WERI-Rb-1 (cell line): Measurements from ENCODE around the gene UBXN6.
A peak's percentile ranks its signal among the peaks of the same experiment; 100 is the strongest.

Experiments used
- DNase-seq: peaks from one replicate; pipeline ENCODE4 v3.0.0-alpha.2; 2020
- H3K27ac ChIP-seq: fragments of 250-450 bp; sonication (Bioruptor Pico); 2 replicates; pipeline ENCODE4 v1.5.1; 2020; ENCODE audit warnings: mild to moderate bottlenecking, moderate library complexity
- H3K27me3 ChIP-seq: fragments of 250-450 bp; sonication (Bioruptor Pico); 2 replicates; pipeline ENCODE4 v1.5.1; 2021; ENCODE audit warnings: mild to moderate bottlenecking, low read depth, moderate library complexity; ENCODE audit not compliant: insufficient read depth, severe bottlenecking
- H3K36me3 ChIP-seq: fragments of 250-450 bp; sonication (Bioruptor Pico); 2 replicates; pipeline ENCODE4 v1.5.1; 2020; ENCODE audit warnings: mild to moderate bottlenecking, moderate library complexity
- H3K4me3 ChIP-seq: 2 replicates; pipeline ENCODE4 v1.5.1; 2011; ENCODE audit warnings: low read depth, mild to moderate bottlenecking, control low read depth, low read length
- H3K9me3 ChIP-seq: fragments of 250-450 bp; sonication (Bioruptor Pico); 2 replicates; pipeline ENCODE4 v1.5.1; 2021; ENCODE audit warnings: mild to moderate bottlenecking, moderate library complexity; ENCODE audit not compliant: severe bottlenecking
- CTCF ChIP-seq: IDR thresholded peaks from 2 replicates; pipeline ENCODE4 v1.5.1; 2011; ENCODE audit warnings: low read depth, mild to moderate bottlenecking, control low read depth, inconsistent platforms, low read length

The UBXN6 gene

DNA sequence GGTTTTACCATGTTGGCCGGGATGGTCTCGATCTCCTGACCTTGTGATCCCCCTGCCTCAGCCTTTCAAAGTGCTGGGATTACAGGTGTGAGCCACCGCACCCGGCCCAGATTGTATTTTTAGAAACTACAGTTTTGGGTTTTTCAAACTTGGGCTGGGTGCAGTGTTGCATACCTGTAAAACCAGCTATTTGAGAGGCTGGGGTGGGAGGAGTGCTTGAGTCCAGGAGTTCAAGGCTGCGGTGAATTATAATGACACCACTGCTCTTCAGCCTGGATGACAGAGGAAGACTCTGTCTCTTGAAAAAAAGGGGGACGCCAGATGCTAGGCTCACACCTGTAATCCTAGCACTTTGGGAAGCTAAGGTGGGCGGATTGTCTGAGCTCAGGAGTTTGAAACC lies 51.0 kb downstream of the UBXN6 start:
- Histone ChIP-seq H3K36me3 (peaks cover 81% of the 10 kb centered on the region), H3K9me3 (no peaks in the 10 kb centered on the region), H3K4me3 (no peak overlapping the region), H3K27ac (no peak overlapping the region), H3K27me3 (no peaks in the 10 kb centered on the region)
- no peak for TF ChIP-seq CTCF
- no peak for DNase-seq

DNA sequence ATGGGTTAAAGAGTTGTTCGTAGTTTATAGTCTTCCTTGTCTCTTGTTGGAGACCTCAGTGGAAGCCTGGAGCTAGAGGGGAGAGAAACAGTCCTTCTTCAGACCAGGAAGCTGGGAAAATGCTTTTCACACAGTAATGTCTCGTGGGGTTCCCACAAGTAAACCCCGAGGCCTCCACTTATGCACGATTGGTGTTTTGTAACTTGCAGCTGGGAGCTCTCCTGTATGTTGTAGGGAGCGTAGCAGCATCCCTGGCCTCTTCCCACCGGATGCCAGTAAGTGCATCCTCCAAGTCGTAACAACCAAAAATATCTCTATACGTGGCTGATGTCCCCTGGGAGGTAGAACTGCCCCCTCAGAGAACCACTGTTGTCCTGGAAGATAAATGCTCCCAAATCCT lies 51.6 kb downstream of the UBXN6 start:
- Histone ChIP-seq H3K9me3 (no peaks in the 10 kb centered on the region), H3K36me3 (peaks cover 76% of the 10 kb centered on the region), H3K27me3 (no peaks in the 10 kb centered on the region), H3K4me3 (no peak overlapping the region), H3K27ac (no peak overlapping the region)
- no peak for DNase-seq
- TF ChIP-seq CTCF = no peak

DNA sequence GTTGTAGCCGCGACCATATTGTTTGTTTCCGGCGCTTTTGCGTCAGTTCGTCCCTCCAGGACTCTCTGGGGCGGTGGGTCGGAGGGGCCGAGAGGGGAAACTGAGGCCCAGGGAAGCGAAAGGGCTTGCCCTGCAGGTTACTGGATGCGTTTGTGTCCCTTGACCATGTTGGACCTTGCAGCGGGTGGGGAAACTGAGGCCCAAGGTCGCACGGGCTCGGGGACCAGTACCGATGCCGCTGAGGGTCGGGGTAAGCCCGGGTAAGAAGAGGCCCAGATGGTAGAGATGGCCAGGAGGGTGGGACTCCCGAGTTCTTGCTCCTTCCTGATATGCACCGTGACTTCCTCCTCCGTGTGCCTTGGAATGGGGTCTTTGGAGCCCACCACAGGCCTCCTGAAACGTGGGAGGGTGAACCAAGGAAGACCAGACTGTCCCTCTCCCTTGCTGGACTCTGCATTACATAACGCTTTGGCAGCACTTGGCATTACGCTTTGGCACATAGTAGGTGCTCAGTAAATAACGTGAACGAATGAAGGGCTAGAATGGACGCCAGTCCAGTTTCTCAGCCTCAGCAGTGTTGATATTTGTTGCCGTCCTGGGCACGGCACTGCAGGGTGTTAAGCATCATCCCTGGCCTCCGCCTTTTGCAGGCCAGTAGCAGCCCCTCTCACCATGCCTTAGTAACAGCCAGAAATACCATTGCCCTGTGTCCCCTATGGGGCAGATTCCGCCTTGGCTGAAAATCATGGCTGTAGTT lies 54.4 kb downstream of the UBXN6 start:
- peak overlapping the region; percentile 88 for H3K27ac ChIP-seq
- H3K9me3 ChIP-seq = no peaks in the 10 kb centered on the region
- peaks cover 57% of the 10 kb centered on the region for H3K36me3 ChIP-seq
- peak overlapping the region; percentile 98 for H3K4me3 ChIP-seq
- no peak for TF ChIP-seq CTCF
- H3K27me3 ChIP-seq = no peaks in the 10 kb centered on the region
- DNase-seq = peak; percentile 12

DNA sequence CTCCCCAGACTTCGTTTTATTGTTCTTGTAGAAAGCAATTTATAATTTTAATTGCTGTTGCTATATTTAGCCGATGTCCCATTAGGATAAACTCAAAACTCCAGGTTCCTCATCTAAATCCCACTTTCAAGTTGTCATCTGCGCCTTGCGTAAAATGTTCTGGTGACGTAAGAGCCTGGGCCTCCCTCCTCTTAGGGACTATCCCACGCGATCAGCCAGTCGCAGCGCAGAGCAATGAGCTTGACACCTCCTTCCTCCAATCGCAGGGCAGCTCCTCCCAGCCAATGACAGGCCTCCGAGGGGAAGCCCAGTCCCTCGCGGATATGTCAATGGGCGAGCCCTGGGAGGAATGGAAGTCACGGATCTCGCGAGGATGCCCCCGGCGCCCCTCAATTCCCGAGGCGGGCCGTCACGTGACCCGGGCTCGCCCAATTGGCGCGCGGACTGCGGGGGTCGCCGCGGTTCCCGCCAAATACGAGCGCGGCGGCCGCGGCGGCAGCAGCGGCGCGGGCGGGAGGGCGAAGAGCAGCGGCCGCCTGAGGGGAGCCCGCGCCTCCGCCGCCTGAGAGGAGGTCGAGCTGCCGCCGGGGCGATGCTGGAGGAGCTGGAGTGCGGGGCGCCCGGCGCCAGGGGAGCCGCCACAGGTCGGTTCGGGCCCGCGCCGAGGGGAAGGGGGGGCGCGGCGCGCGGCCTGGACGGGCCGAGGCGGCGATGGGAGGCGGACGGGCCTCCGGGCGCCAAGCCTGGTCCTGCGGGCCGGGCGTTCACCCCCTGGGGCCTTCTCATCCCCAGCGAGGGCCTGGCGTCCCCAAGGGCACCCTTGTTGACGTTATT lies 55.2 kb downstream of the UBXN6 start, which contains the start of gene CHAF1A:
Gene CHAF1A (plus strand): TSS at position 470 of the 834 bp plus-strand sequence. CDS start 123 bp downstream, at position 593.
- no peaks in the 10 kb centered on the region for H3K27me3 ChIP-seq
- H3K27ac ChIP-seq = peak within 1 kb of the TSS; percentile 88
- H3K36me3 ChIP-seq = peaks cover 55% of the 10 kb centered on the region
- no peaks in the 10 kb centered on the region for H3K9me3 ChIP-seq
- H3K4me3 ChIP-seq = peak within 1 kb of the TSS; percentile 98
- DNase-seq = peak; percentile 99
- TF ChIP-seq CTCF = no peak

DNA sequence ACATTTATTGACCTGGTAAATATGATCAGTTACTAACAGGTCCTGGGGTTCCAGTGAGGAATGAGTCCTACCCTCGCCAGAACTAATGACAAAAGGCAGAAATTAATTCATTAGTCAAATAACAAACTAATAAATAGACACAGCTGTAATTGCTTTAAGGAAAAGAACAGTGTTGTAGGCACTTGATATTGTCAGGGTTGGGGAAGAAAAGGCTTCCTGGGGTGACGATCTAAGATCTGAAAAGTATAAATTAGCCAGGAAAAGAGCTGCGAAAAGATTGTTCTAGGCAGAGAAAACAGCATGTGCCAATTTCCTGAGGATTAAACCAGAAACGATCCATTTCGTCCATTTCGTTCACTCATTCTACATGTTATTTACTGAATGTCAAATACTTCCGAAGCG lies 55.8 kb downstream of the UBXN6 start:
- no peak for TF ChIP-seq CTCF
- Histone ChIP-seq H3K36me3 (peaks cover 55% of the 10 kb centered on the region), H3K27ac (peak overlapping the region; percentile 58)

More for the DNA sequence above, 55.8 kb downstream of the UBXN6 start:
- Histone ChIP-seq H3K4me3 (peak overlapping the region; percentile 50), H3K27me3 (no peaks in the 10 kb centered on the region), H3K9me3 (no peaks in the 10 kb centered on the region)
- no peak for DNase-seq
